WTC11 (cell line): ENCODE measurements around the gene ADISSP. TPM values are rescaled to one million over a fixed set of nuclear protein-coding genes. Genes with fewer than 3 reads are reported as not detected.

Source experiments
- ATAC-seq: fragments of 200-7000 bp; cut with Tn5 transposase; 2 replicates; pipeline ENCODE4 v1.10.0; 2021; ENCODE audit warnings: mild to moderate bottlenecking, moderate library complexity
- CTCF ChIA-PET: fragments of 300-600 bp; sonication (Branson Sonifier 250); formaldehyde crosslinking; loops from one replicate; lab custom pipeline; 2021; ENCODE audit warnings: antibody characterized with exemption; lab: Charles Lee
- POLR2A ChIA-PET: fragments of 350-600 bp; sonication (Branson Sonifier 250); formaldehyde crosslinking; loops from one replicate; lab custom pipeline; 2021; ENCODE audit warnings: antibody characterized with exemption; lab: Charles Lee
- DNase-seq: peaks from one replicate; pipeline ENCODE4 v3.0.0; 2021; ENCODE audit warnings: low spot score
- H3K27ac Mint-ChIP-seq: 2 replicates; pipeline ENCODE4 v1.8.0; 2021; ENCODE audit warnings: mixed read lengths
- H3K27me3 Mint-ChIP-seq: 2 replicates; pipeline ENCODE4 v1.8.0; 2021; ENCODE audit warnings: low read depth, mild to moderate bottlenecking, moderate library complexity, mixed read lengths
- H3K36me3 Mint-ChIP-seq: 2 replicates; pipeline ENCODE4 v1.8.0; 2021; ENCODE audit warnings: mixed read lengths
- H3K4me1 Mint-ChIP-seq: 2 replicates; pipeline ENCODE4 v1.8.0; 2022; ENCODE audit warnings: mixed read lengths
- H3K4me3 Mint-ChIP-seq: 2 replicates; pipeline ENCODE4 v1.8.0; 2021; ENCODE audit warnings: mild to moderate bottlenecking, moderate library complexity, mixed read lengths
- H3K9me3 Mint-ChIP-seq: 2 replicates; pipeline ENCODE4 v1.8.0; 2021; ENCODE audit warnings: mixed read lengths
- EMX1 ChIP-seq: fragments of 250-450 bp; sonication (Bioruptor Pico); IDR thresholded peaks from 2 replicates; pipeline ENCODE4 v1.8.0; 2021; ENCODE audit warnings: mild to moderate bottlenecking
- ESRRA ChIP-seq: sonication (generic); formaldehyde crosslinking; IDR thresholded peaks from 2 replicates; pipeline ENCODE4 v1.8.1; 2022; ENCODE audit warnings: mild to moderate bottlenecking, missing genetic modification reagents, borderline replicate concordance
- ETV6 ChIP-seq: sonication (generic); formaldehyde crosslinking; IDR thresholded peaks from 2 replicates; pipeline ENCODE4 v1.8.1; 2022; ENCODE audit warnings: mild to moderate bottlenecking, missing genetic modification reagents
- FOXK1 ChIP-seq: sonication (generic); formaldehyde crosslinking; IDR thresholded peaks from 2 replicates; pipeline ENCODE4 v1.8.0; 2022; ENCODE audit warnings: mild to moderate bottlenecking, moderate library complexity, missing genetic modification reagents
- KAT7 ChIP-seq: sonication (generic); formaldehyde crosslinking; IDR thresholded peaks from 2 replicates; pipeline ENCODE4 v1.8.1; 2023; ENCODE audit warnings: missing genetic modification reagents, mild to moderate bottlenecking, borderline replicate concordance
- MYBL2 ChIP-seq: sonication (generic); formaldehyde crosslinking; IDR thresholded peaks from 2 replicates; pipeline ENCODE4 v1.8.1; 2023; ENCODE audit warnings: mild to moderate bottlenecking, moderate library complexity, missing genetic modification reagents
- NR2C2 ChIP-seq: sonication (generic); formaldehyde crosslinking; IDR thresholded peaks from 2 replicates; pipeline ENCODE4 v1.8.0; 2022; ENCODE audit warnings: mild to moderate bottlenecking, missing genetic modification reagents
- OVOL2 ChIP-seq: fragments of 250-450 bp; sonication (Bioruptor Pico); IDR thresholded peaks from 2 replicates; pipeline ENCODE4 v1.9.0; 2021; ENCODE audit warnings: mild to moderate bottlenecking, borderline replicate concordance
- PRRX2 ChIP-seq: fragments of 250-450 bp; sonication (Bioruptor Pico); IDR thresholded peaks from 2 replicates; pipeline ENCODE4 v1.8.0; 2021; ENCODE audit warnings: mild to moderate bottlenecking
- RELA ChIP-seq: sonication (generic); formaldehyde crosslinking; IDR thresholded peaks from 2 replicates; pipeline ENCODE4 v1.8.1; 2022; ENCODE audit warnings: missing genetic modification reagents, mild to moderate bottlenecking, borderline replicate concordance
- RORB ChIP-seq: fragments of 250-450 bp; sonication (Bioruptor Pico); IDR thresholded peaks from 2 replicates; pipeline ENCODE4 v1.9.0; 2021; ENCODE audit warnings: mild to moderate bottlenecking
- SMAD3 ChIP-seq: sonication (generic); formaldehyde crosslinking; IDR thresholded peaks from 2 replicates; pipeline ENCODE4 v1.8.0; 2022; ENCODE audit warnings: missing genetic modification reagents, mild to moderate bottlenecking, borderline replicate concordance
- TP53 ChIP-seq: sonication (generic); formaldehyde crosslinking; IDR thresholded peaks from 2 replicates; pipeline ENCODE4 v1.8.1; 2023; ENCODE audit warnings: mild to moderate bottlenecking, missing genetic modification reagents
- ZNF263 ChIP-seq: sonication (generic); formaldehyde crosslinking; IDR thresholded peaks from 2 replicates; pipeline ENCODE4 v1.8.1; 2022; ENCODE audit warnings: low read depth, mild to moderate bottlenecking, moderate library complexity, missing genetic modification reagents
- ZNF396 ChIP-seq: fragments of 250-450 bp; sonication (Bioruptor Pico); IDR thresholded peaks from 2 replicates; pipeline ENCODE4 v1.8.0; 2021; ENCODE audit warnings: mild to moderate bottlenecking, moderate library complexity, borderline replicate concordance
- ZNF416 ChIP-seq: fragments of 250-450 bp; sonication (Bioruptor Pico); IDR thresholded peaks from 2 replicates; pipeline ENCODE4 v1.9.0; 2021; ENCODE audit warnings: mild to moderate bottlenecking, inconsistent platforms
- total RNA-seq: library from RNA; stranded (reverse); gene quantifications from 3 replicates; pipeline ENCODE4 v1.2.3, GENCODE V29; 2021
- TF ChIP-seq, protein P1 (sequence below): sonication (generic); formaldehyde crosslinking; IDR thresholded peaks from 2 replicates; pipeline ENCODE4 v1.8.1; 2023; ENCODE audit warnings: mild to moderate bottlenecking, moderate library complexity, missing genetic modification reagents
- TF ChIP-seq, protein P2 (sequence below): sonication (generic); formaldehyde crosslinking; IDR thresholded peaks from 2 replicates; pipeline ENCODE4 v1.8.1; 2023; ENCODE audit warnings: mild to moderate bottlenecking, missing genetic modification reagents, borderline replicate concordance
- TF ChIP-seq, protein P3 (sequence below): fragments of 250-450 bp; sonication (Bioruptor Pico); conservative IDR thresholded peaks from 2 replicates; pipeline ENCODE4 v1.9.0; 2021; ENCODE audit warnings: mild to moderate bottlenecking
- TF ChIP-seq, protein P4 (sequence below): sonication (generic); formaldehyde crosslinking; IDR thresholded peaks from 2 replicates; pipeline ENCODE4 v1.8.0; 2022; ENCODE audit warnings: mild to moderate bottlenecking, missing genetic modification reagents
- TF ChIP-seq, protein P5 (sequence below): fragments of 250-450 bp; sonication (Bioruptor Pico); IDR thresholded peaks from 2 replicates; pipeline ENCODE4 v1.9.0; 2021; ENCODE audit warnings: mild to moderate bottlenecking
- TF ChIP-seq, protein P6 (sequence below): fragments of 250-450 bp; sonication (Bioruptor Pico); IDR thresholded peaks from 2 replicates; pipeline ENCODE4 v2.1.2; 2022; ENCODE audit warnings: mild to moderate bottlenecking, moderate library complexity
- TF ChIP-seq, protein P7 (sequence below): sonication (generic); formaldehyde crosslinking; conservative IDR thresholded peaks from 2 replicates; pipeline ENCODE4 v1.8.1; 2023; ENCODE audit warnings: mild to moderate bottlenecking, low read depth, missing genetic modification reagents, moderate library complexity

Gene ADISSP
- total RNA-seq, 1 experiment from 2014 or later: 129 TPM

DNA sequence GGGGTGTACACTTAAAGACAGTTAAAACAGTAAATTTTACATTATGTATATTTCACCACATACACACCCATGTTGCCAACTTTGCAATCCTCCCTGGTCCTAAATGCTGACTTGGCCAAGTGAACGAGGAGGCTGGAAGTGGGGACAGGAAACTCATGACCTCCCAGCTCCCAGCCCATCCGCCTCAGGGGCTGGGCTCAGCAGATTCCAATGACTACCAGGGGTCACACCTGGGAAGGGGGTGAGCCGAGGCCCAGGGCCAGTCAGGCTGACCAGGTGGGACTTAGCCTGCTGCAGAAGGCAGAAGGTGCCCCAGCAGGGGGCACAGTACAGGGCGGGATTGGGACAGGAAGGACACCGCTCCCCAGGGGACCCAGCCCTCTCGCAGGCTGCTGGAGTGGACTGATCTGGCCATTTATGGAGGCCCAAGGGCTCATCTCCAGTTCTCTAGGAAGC, 57.5 kb downstream of the ADISSP start (continued):
- TF ChIP-seq, protein P1, sequence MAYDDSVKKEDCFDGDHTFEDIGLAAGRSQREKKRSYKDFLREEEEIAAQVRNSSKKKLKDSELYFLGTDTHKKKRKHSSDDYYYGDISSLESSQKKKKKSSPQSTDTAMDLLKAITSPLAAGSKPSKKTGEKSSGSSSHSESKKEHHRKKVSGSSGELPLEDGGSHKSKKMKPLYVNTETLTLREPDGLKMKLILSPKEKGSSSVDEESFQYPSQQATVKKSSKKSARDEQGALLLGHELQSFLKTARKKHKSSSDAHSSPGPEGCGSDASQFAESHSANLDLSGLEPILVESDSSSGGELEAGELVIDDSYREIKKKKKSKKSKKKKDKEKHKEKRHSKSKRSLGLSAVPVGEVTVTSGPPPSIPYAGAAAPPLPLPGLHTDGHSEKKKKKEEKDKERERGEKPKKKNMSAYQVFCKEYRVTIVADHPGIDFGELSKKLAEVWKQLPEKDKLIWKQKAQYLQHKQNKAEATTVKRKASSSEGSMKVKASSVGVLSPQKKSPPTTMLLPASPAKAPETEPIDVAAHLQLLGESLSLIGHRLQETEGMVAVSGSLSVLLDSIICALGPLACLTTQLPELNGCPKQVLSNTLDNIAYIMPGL (CRISPR knock-in tag): no peak
- TF ChIP-seq EMX1 (no peak), SMAD3 (CRISPR knock-in tag) (no peak), ZNF263 (no peak), OVOL2 (CRISPR knock-in tag) (no peak), ZNF416 (no peak), RORB (CRISPR knock-in tag) (no peak), PRRX2 (no peak), KAT7 (CRISPR knock-in tag) (no peak)
- TF ChIP-seq, protein P2, sequence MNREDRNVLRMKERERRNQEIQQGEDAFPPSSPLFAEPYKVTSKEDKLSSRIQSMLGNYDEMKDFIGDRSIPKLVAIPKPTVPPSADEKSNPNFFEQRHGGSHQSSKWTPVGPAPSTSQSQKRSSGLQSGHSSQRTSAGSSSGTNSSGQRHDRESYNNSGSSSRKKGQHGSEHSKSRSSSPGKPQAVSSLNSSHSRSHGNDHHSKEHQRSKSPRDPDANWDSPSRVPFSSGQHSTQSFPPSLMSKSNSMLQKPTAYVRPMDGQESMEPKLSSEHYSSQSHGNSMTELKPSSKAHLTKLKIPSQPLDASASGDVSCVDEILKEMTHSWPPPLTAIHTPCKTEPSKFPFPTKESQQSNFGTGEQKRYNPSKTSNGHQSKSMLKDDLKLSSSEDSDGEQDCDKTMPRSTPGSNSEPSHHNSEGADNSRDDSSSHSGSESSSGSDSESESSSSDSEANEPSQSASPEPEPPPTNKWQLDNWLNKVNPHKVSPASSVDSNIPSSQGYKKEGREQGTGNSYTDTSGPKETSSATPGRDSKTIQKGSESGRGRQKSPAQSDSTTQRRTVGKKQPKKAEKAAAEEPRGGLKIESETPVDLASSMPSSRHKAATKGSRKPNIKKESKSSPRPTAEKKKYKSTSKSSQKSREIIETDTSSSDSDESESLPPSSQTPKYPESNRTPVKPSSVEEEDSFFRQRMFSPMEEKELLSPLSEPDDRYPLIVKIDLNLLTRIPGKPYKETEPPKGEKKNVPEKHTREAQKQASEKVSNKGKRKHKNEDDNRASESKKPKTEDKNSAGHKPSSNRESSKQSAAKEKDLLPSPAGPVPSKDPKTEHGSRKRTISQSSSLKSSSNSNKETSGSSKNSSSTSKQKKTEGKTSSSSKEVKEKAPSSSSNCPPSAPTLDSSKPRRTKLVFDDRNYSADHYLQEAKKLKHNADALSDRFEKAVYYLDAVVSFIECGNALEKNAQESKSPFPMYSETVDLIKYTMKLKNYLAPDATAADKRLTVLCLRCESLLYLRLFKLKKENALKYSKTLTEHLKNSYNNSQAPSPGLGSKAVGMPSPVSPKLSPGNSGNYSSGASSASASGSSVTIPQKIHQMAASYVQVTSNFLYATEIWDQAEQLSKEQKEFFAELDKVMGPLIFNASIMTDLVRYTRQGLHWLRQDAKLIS: no peak
- TF ChIP-seq, protein P3, sequence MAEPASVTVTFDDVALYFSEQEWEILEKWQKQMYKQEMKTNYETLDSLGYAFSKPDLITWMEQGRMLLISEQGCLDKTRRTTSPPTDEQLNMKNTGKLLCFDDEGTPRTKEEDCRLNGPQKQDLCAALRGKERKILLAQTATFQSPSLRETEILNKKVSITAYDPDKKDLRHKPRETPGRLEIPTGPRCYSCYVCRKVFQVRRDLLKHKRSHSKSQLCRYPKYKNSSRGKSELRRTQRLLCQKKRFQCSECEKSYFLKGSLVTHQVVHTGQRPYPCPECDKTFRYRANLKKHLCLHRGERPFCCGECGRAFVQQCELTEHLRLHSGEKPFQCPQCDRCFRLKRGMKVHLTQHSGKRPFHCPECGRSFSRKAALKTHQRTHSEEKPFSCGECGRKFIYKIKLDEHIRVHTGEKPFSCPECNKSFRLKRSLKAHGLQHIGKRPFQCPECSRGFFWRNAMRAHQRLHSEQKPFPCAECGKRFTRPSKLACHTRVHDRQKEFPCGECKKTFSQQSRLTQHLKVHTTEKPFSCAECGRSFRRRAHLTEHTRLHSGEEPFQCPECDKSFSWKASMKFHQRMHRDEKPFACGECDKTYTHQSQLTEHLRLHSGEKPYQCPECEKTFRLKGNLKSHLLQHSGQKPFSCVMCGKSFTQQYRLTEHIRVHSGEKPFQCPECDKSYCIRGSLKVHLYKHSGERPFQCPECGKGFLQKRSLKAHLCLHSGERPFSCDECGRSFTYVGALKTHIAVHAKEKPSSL: no peak

DNA sequence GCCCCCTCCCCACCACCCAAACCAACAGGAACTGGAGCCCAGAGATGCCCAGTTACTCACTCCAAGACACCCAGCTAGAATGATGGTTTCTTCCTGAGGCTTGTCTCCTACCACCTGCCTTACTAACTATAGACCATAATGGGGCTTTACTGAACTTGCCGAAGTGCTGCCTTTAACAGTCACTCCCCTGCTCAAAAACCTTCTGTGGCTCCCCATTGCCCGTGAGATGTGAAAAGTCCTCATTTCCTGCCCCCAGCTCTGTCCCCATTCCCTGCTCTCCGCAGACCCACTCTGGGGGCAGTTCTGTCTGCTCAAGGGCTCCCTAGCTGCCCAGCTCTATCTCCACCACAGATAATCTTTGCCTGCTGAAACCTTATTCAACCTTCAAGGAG, 60.0 kb downstream of the ADISSP start:
- Mint-ChIP-seq H3K27me3 (no peaks in the 10 kb centered on the region), H3K4me1 (no peaks in the 10 kb centered on the region), H3K9me3 (no peaks in the 10 kb centered on the region), H3K4me3 (no peak overlapping the region), H3K27ac (no peak overlapping the region), H3K36me3 (no peaks in the 10 kb centered on the region)
- no peak for DNase-seq
- ChIA-PET CTCF (interaction anchor here (1.0 to 1.9 kb wide), 12 partner anchors 11 to 74 kb away, joined by 3 to 12 read pairs (median 4); partner anchors contain the start of genes ADAM33, ADISSP and SPEF1), POLR2A (no interaction called here)
- ATAC-seq: no peak
- TF ChIP-seq MYBL2 (CRISPR knock-in tag) (no peak), FOXK1 (CRISPR knock-in tag) (no peak), ETV6 (CRISPR knock-in tag) (no peak), TP53 (CRISPR knock-in tag) (no peak), ZNF396 (CRISPR knock-in tag) (no peak), ESRRA (CRISPR knock-in tag) (no peak), NR2C2 (CRISPR knock-in tag) (no peak), RELA (no peak)
- TF ChIP-seq, protein P4, sequence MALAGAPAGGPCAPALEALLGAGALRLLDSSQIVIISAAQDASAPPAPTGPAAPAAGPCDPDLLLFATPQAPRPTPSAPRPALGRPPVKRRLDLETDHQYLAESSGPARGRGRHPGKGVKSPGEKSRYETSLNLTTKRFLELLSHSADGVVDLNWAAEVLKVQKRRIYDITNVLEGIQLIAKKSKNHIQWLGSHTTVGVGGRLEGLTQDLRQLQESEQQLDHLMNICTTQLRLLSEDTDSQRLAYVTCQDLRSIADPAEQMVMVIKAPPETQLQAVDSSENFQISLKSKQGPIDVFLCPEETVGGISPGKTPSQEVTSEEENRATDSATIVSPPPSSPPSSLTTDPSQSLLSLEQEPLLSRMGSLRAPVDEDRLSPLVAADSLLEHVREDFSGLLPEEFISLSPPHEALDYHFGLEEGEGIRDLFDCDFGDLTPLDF: no peak
- TF ChIP-seq, protein P5, sequence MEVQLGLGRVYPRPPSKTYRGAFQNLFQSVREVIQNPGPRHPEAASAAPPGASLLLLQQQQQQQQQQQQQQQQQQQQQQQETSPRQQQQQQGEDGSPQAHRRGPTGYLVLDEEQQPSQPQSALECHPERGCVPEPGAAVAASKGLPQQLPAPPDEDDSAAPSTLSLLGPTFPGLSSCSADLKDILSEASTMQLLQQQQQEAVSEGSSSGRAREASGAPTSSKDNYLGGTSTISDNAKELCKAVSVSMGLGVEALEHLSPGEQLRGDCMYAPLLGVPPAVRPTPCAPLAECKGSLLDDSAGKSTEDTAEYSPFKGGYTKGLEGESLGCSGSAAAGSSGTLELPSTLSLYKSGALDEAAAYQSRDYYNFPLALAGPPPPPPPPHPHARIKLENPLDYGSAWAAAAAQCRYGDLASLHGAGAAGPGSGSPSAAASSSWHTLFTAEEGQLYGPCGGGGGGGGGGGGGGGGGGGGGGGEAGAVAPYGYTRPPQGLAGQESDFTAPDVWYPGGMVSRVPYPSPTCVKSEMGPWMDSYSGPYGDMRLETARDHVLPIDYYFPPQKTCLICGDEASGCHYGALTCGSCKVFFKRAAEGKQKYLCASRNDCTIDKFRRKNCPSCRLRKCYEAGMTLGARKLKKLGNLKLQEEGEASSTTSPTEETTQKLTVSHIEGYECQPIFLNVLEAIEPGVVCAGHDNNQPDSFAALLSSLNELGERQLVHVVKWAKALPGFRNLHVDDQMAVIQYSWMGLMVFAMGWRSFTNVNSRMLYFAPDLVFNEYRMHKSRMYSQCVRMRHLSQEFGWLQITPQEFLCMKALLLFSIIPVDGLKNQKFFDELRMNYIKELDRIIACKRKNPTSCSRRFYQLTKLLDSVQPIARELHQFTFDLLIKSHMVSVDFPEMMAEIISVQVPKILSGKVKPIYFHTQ: no peak
- TF ChIP-seq, protein P6, sequence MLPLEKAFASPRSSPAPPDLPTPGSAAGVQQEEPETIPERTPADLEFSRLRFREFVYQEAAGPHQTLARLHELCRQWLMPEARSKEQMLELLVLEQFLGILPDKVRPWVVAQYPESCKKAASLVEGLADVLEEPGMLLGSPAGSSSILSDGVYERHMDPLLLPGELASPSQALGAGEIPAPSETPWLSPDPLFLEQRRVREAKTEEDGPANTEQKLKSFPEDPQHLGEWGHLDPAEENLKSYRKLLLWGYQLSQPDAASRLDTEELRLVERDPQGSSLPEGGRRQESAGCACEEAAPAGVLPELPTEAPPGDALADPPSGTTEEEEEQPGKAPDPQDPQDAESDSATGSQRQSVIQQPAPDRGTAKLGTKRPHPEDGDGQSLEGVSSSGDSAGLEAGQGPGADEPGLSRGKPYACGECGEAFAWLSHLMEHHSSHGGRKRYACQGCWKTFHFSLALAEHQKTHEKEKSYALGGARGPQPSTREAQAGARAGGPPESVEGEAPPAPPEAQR (CRISPR knock-in tag): no peak
- TF ChIP-seq, protein P7, sequence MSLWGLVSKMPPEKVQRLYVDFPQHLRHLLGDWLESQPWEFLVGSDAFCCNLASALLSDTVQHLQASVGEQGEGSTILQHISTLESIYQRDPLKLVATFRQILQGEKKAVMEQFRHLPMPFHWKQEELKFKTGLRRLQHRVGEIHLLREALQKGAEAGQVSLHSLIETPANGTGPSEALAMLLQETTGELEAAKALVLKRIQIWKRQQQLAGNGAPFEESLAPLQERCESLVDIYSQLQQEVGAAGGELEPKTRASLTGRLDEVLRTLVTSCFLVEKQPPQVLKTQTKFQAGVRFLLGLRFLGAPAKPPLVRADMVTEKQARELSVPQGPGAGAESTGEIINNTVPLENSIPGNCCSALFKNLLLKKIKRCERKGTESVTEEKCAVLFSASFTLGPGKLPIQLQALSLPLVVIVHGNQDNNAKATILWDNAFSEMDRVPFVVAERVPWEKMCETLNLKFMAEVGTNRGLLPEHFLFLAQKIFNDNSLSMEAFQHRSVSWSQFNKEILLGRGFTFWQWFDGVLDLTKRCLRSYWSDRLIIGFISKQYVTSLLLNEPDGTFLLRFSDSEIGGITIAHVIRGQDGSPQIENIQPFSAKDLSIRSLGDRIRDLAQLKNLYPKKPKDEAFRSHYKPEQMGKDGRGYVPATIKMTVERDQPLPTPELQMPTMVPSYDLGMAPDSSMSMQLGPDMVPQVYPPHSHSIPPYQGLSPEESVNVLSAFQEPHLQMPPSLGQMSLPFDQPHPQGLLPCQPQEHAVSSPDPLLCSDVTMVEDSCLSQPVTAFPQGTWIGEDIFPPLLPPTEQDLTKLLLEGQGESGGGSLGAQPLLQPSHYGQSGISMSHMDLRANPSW: no peak
